ENCODE data around the gene NRDC.

DNA sequence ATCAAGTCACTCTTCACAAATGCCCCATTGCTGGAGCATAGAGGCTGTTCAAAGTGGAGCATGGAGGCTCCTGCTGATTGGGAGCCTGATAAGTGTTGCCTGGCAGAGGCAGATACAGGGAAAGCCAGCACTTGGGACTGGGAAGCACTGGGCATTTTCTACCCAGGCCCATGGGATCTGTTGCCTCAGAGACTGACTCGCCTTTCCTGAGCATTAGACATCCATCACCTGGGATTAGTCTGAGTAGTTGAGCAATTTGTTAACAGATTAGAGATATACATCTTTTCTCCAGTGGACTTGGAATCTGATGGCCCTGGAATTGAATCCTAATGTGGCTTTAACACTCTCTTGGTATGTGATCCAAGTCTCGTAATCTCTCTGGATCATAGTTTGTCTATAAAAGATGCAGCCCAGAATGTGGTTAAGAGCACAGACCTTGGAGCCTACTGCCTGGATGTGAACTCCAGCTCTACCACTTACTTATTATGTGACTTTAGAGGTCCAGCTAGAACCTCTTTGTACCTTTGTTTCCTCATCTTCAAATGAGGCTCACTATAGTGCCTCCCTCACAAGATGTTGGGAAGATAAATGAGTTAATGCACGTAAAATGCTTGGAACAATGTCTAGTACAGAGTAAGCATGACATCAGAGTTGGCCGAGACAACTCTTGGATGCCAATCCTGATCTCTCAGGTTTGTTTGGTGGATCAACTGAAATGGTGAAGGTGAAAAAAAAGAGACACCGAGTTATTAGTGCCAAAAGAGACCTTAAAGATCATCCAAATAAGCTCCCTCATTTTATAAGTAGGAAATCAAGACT, 38.3 kb upstream of the NRDC start:
- TF ChIP-seq, protein P1, sequence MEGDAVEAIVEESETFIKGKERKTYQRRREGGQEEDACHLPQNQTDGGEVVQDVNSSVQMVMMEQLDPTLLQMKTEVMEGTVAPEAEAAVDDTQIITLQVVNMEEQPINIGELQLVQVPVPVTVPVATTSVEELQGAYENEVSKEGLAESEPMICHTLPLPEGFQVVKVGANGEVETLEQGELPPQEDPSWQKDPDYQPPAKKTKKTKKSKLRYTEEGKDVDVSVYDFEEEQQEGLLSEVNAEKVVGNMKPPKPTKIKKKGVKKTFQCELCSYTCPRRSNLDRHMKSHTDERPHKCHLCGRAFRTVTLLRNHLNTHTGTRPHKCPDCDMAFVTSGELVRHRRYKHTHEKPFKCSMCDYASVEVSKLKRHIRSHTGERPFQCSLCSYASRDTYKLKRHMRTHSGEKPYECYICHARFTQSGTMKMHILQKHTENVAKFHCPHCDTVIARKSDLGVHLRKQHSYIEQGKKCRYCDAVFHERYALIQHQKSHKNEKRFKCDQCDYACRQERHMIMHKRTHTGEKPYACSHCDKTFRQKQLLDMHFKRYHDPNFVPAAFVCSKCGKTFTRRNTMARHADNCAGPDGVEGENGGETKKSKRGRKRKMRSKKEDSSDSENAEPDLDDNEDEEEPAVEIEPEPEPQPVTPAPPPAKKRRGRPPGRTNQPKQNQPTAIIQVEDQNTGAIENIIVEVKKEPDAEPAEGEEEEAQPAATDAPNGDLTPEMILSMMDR (IDR thresholded peaks at IDR 0.05): no peak
- TF ChIP-seq POLR2A (IDR thresholded peaks at IDR 0.05): no peak
- no peak for TF ChIP-seq EP300 (IDR thresholded peaks at IDR 0.05)
- no peak for TF ChIP-seq POLR2AphosphoS5 (IDR thresholded peaks at IDR 0.05)
